ENCODE data around the gene PPP2R5E.
"Not testable (repeated sequence)": the region's sequence is repeated elsewhere in the genome, so short reads cannot be mapped to it uniquely, and the experiment has no call there.

The PPP2R5E gene

GRCh38 chr14:63378444-63378843, 164.7 kb downstream of the PPP2R5E start:
- DNase-seq (ENCODE audit: low read depth, low spot score): no peak

DNA sequence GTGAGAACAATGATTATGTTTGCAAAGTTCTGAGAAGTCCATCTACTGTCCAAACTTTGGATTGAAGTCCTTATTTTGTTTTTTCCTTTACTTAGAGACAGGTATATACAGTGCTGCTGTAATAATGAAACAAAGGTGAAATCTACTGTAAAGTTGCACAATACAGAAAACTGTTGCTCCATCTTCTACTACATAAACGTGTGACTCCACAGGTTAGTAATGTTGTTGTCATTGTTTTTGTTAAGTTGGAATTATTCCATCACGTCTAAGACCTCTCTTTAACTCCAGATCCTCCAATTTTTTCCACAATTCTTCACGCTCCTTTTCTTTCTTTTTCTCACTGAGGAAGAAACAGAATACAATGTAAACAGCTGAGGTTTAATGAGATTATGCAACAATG, 167.4 kb downstream of the PPP2R5E start:
- no peak for DNase-seq (ENCODE audit: low read depth, low spot score)

DNA sequence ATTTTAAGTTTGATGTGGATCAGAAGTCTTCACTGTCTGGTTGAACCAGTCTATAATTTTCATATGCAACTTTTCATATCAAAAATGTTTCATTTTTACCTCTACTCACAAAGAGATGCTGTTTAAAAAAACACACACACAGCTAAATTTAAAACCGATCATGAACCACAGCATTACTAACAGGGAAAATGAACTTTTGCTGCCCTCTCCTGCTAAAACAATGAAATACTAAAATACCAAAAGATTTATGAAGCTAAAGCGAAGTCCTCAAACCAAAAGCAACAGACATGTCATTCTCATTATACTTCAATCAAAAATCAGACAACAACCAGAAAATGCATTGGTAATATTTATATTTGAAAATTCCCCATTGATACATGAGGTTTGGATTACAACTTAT, 171.6 kb downstream of the PPP2R5E start:
- not testable (repeated sequence) for DNase-seq (ENCODE audit: low read depth, low spot score)

DNA sequence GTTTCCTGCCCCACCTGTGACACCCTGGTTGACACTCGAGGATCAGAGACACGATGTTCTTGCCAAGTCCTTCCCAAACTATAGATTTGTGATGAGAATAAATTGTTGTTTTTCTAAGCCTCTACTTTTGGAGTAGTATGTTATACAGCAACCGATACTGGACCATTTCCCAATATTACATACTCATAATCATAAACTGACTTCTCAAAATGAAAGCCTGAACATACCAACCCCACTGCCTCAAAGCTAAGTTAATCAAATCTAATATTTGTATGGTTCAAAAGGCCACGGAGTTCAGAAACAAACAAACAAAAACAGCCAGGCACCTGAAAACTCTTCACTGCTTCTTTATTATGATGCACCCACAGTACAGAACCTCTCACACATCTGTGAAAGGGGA, 172.1 kb downstream of the PPP2R5E start:
- DNase-seq (ENCODE audit: low read depth, low spot score): no peak

GRCh38 chr14:63367742-63368364, 175.3 kb downstream of the PPP2R5E start:
- no peak for DNase-seq (ENCODE audit: low read depth, low spot score)

DNA sequence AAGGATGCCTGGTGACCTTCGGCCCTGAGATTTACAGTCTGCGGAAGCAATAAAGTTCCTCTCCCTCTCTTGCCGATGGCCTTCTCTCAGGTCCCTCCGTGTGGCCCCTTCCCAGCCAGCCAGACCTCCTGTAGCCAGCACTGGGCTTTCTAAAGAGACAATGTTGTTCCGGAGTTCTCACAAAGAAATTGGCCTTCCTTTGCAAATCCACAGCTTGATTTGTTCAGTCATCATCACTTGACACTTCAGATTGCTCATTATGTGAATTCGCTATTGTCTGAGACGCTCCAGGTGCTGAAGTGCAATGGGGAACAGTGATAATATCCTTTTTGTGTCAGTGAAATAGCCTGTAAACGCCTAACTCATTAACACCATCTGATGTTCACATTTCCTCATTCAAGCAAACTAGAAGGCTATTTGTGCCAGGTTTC, 180.8 kb downstream of the PPP2R5E start:
- no peak for DNase-seq (ENCODE audit: low read depth, low spot score)

DNA sequence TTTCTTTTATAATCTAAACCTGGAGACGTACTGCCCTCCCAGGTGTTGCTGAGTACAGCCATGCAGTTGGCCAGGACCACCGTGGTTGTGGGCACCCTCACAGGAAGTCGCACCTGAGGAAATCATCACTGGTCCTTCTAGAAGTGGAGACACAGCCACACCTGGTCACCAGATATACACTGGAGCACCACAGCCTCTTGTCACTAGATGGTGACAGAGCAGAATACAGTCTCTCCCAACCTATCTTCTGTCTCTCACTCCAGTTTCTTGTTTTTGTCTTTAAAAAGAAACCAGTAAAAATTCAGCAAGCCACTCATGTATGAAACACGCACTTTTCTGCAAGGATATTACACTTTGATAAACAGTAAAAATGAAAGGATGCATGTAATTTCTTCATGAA, 181.4 kb downstream of the PPP2R5E start:
- DNase-seq (ENCODE audit: low read depth, low spot score): no peak

DNA sequence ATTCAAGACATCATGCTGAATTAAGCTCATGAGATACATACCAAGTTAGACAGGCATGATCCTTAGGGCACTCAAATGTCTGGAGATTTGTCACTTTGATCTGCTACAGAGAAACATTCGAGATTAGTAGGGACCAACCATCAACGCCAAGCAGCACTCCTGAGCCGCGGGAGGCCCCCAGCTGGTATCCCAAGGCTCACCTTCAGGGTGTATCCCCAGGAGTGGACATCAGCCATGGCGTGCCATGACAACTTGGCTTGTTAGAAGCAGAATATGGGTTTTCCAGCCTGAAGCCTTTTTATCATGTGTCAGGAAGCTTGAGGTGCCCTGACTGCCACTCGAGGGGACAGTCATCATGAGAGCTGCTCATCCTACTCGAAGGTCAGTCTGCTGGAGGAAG, 185.3 kb downstream of the PPP2R5E start:
- no peak for DNase-seq (ENCODE audit: low read depth, low spot score)

GRCh38 chr14:63345826-63346225, 197.4 kb downstream of the PPP2R5E start:
- DNase-seq (ENCODE audit: low read depth, low spot score): no peak

DNA sequence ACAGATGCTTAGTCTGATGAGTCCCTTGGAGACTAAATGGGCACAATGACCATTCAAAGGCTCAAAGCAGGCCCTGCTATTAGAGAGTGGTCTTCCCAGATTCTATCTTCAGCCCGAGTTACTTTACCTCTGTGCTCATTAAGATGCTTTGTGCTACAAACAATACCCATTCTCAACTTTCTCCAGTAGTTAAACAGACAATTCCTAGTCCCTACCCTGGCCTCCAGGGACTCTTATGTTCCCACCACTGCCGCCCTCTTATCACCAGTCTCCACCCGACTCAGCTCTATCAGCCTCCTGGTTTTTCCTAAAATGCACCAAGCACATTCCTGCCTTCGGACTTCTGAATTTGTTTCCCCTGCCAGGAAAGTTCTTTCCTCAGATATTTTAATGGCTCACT, 198.8 kb downstream of the PPP2R5E start:
- no peak for DNase-seq (ENCODE audit: low read depth, low spot score)

DNA sequence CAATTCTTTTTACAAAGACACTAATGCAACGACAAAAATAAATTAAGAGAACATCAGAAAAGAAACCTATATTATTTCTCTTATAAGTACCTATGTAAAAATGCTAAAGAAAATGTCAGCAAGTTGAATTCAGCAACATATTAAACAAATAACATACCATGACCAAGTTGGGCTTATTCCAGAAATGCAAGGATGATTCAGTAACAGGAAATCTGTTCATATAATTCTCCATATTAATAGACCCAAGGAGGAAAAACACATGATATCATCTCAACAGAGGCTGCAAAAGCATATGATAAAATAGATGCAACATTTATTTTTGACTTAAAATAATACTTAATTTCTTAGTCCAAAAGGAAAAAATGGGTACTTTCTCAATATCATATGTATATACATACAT, 199.3 kb downstream of the PPP2R5E start:
- DNase-seq (ENCODE audit: low read depth, low spot score): no peak

- no peak for DNase-seq (ENCODE audit: low read depth, low spot score)
Measured at GRCh38 chr14:63342371-63342770, 200.8 kb downstream of the PPP2R5E start.

GRCh38 chr14:63328787-63329737, 214.1 kb downstream of the PPP2R5E start:
- no peak for DNase-seq (ENCODE audit: low read depth, low spot score)

DNA sequence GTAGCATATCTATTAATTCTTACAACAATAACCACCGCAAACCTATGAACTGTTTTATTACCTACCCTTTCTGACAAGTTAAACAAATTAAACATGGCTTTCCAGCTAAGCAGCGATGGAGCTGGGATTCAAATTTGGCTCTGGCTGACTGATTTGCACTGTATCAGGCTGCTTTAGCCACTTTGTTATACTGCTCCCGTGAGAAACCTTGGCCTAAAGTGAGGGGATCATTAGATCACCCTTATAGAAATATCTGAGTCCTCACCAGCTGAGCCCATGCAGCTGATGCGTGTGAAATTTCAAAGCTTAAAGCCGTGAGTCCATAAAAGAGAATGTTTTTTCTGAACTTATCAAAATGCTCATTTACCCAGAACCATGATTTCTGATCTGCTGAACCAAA, 216.3 kb downstream of the PPP2R5E start:
- DNase-seq (ENCODE audit: low read depth, low spot score): no peak

GRCh38 chr14:63322897-63323573, 220.1 kb downstream of the PPP2R5E start:
- DNase-seq (ENCODE audit: low read depth, low spot score): no peak

- DNase-seq (ENCODE audit: low read depth, low spot score): no peak
Measured at GRCh38 chr14:63322472-63322871, 220.7 kb downstream of the PPP2R5E start.

Measured in smooth muscle cell of the brain vasculature (primary cell).